GM12864 (cell line): ENCODE data around the gene TAF1.
"Not testable (repeated sequence)": the region's sequence is repeated elsewhere in the genome, so short reads cannot be mapped to it uniquely, and the experiment has no call there.

ENCODE experiments used
- DNase-seq: peaks from one replicate; pipeline ENCODE4 v3.0.0-alpha.2; 2011; ENCODE audit warnings: low read depth
- H3K4me3 ChIP-seq: 2 replicates; pipeline ENCODE4 v1.5.1; 2011; ENCODE audit warnings: mild to moderate bottlenecking, low read depth, low read length, control low read depth
- TF ChIP-seq, protein P1 (sequence below): IDR thresholded peaks from 2 replicates; pipeline ENCODE4 v1.5.1; 2011; ENCODE audit warnings: low read depth, mild to moderate bottlenecking, moderate library complexity, low read length, control low read depth, inconsistent platforms; ENCODE audit errors: missing control alignments

Gene TAF1

DNA sequence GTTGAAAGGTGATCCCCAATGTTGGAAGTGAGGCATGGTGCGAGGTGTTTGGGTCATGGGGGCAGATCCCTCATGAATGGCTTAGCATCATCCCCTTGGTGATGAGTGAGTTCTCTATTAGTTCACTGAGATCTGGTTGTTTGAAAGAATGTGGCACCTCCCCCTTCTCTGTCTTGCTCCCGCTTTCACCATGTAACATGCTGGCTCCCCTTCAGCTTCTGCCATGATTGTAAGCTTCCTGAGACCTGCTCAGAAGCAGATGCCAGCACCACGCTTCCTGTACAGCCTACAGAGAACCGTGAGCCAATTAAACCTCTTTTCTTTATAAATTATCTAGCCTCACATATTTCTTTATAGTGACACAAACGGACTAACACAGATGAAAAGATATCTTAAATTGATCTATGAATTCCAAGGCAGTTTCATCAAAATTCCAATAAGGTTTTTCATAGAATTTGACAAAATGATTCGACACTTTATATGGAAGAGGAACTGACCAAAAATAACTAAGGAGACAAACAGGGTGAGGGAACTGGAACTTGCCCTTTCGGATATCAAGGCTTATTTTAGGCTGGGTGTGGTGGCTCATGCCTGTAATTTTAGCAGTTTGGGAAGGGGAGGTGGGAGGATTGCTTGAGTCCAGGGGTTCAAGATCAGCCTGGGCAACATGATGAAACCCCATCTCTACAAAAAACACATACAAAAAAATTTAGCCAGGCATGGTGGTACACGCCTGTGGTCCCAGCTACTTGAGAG lies 109.8 kb downstream of the TAF1 start:
- TF ChIP-seq, protein P1, sequence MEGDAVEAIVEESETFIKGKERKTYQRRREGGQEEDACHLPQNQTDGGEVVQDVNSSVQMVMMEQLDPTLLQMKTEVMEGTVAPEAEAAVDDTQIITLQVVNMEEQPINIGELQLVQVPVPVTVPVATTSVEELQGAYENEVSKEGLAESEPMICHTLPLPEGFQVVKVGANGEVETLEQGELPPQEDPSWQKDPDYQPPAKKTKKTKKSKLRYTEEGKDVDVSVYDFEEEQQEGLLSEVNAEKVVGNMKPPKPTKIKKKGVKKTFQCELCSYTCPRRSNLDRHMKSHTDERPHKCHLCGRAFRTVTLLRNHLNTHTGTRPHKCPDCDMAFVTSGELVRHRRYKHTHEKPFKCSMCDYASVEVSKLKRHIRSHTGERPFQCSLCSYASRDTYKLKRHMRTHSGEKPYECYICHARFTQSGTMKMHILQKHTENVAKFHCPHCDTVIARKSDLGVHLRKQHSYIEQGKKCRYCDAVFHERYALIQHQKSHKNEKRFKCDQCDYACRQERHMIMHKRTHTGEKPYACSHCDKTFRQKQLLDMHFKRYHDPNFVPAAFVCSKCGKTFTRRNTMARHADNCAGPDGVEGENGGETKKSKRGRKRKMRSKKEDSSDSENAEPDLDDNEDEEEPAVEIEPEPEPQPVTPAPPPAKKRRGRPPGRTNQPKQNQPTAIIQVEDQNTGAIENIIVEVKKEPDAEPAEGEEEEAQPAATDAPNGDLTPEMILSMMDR: no peak
- no peak overlapping the region for H3K4me3 ChIP-seq
- DNase-seq: no peak

DNA sequence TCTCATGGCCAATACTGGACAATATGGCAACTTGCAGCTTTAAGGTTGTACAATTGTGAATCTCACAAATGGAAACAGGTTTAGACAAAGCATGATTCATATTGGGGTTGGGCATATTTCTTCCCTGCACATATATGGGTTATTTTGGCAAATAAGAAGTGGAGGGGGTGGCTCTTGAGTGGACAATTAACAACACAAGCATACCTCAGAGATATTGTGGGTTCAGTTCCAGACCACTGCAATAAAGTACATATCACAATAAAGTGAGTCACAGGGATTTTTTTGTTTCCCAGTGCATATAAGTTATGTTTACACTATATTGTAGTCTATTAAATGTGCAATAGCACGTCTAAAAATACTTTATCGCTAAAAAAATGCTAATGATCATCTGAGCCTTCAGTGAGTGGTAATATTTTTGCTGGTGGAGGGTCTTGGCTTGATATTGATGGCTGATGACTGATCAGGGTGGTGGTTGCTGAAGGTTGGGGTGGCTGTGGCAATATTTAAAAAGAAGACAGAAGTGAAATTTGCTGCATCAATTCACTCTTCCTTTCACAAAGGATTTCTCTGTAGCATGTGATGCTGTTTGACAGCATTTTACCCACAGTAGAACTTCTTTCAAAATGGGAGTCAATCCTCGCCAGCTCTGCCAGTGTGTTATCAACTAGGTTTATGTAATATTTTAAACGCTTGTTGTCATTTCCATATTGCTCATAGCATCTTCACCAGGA lies 116.2 kb downstream of the TAF1 start:
- no peak overlapping the region for H3K4me3 ChIP-seq
- TF ChIP-seq, protein P1: no peak
- DNase-seq: no peak

DNA sequence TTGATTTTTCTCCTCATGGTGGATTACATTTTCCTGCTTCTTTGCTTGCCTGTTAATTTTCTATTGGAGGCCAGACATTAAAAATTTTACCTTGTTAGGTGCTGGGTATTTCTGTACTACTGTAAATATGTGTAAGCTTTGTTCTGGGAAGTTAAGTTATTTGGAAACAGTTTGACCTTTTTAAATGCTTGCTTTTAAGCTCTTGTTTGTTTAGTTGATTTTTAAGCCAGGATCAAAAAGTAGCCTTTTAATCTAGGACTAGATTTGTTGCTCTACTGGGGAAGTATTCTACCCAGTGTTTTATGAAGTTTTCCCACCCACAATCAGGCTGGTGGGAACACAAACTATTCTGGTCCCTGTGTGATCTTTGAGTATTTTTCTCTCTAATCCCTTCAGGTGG lies 121.7 kb downstream of the TAF1 start:
- TF ChIP-seq, protein P1: no peak
- no peak for DNase-seq

DNA sequence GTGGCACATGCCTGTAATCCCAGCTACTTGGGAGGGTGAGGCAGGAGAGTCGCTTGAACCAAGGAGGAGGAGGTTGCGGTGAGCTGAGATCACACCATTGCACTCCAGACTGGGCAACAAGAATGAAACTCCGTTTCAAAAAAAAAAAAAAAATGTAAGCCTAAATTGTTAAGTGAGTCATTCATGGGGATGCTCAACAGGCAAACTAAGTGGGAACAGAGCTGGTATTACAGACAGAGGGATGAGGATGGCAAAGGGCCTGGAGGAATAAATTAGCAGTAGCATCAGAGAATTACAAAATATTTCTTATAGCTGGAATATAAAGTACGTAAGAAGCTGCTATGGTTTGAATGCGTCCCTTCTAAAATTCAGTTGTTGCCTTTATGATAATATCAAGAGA lies 123.4 kb downstream of the TAF1 start:
- TF ChIP-seq, protein P1: no peak
- no peak for DNase-seq
- no peak overlapping the region for H3K4me3 ChIP-seq

More for the DNA sequence above, 121.7 kb downstream of the TAF1 start:
- no peak overlapping the region for H3K4me3 ChIP-seq

DNA sequence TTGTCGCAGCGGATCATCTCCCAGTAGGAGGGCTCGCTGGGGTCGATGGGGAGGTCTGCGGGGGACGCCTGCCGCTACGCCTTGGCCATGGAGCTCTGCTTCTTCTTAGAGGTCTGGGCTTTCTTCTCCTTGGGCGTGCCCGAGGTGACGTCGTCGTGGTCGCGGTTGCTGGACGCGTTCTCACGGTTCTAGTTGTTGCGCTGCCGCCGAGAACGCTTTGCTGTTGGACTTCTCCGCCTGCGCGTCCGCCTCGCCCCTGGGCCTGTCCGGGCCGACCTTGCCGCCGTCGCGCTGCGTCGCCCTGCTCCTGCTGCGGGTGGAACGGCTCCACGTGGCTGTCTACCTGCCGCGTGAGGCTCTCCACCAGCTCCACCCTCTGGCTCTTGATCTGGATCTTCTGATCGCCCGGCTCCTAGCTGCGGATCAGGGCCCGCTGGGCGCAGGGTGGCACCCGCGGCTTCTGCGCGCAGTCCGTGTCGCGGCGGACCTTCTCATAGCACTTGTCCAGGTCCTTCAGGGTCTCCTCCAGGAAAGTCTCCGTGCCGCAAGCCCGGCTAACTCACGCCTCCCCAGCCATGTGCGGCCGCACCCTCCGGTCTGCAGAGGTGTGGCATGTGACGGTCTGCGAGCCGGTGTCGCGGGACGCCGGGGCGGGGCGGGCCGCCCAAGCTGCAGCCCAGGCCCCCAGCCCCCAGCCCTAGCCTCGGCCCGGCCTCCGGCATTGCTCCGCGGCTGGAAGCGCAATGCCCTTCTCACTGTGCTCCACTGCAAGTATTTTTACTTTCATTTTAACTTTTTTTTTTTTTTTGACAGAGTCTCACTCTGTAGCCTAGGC lies 126.3 kb downstream of the TAF1 start:
- no peak for DNase-seq
- H3K4me3 ChIP-seq: peak overlapping the region; percentile 56
- TF ChIP-seq, protein P1: no peak

DNA sequence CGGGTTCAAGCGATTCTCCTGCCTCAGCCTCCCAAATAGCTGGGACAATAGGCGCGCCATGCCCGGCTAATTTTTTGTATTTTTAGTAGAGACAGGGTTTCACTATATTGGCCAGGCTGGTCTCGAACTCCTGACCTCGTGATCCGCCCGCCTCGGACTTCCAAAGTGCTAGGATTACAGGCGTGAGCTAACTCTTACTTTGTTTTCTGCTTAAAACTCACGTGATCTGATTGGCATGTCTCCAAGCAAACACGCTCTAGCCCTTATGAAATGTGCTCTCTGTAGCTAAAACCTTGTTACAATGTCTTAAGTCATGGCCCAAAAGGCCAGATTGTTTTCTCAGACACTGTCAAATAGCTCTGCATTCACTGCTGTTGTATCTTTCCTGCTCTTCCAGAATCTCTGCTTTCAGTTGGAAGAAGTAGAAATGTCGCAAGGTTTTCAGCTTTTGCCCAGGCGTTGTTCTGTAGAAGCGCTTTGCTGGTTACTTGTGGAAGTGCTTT lies 127.0 kb downstream of the TAF1 start:
- no peak overlapping the region; the same call in 1 of the 2 replicates for H3K4me3 ChIP-seq
- TF ChIP-seq, protein P1: no peak
- no peak for DNase-seq

DNA sequence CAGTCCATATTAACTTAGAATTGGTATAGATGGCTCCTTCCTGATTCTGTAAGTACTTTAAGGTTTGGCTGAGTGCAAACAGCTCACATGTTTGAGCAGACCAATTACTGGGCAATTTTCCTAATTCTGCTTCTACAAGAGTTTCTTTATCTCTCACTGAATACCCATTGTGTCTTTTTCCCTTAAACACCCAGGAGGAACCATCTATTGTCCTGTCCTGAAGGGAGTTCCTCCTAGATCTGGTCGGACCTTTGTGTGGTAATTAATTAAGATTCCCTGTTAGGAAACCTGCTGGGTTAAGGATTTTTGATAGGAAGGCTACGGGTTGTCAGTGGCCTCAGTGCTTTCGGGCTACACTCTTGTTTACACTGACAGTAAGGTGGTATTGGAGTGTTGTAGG lies 129.8 kb downstream of the TAF1 start:
- DNase-seq, H3K4me3 ChIP-seq: not testable (repeated sequence)
